Panc1 (cell line): ENCODE measurements around the gene DNMT3A. TPM values are rescaled to one million over a fixed set of nuclear protein-coding genes. Genes with fewer than 3 reads are reported as not detected.

ENCODE experiments used
- ATAC-seq: fragments of 200-7000 bp; cut with Tn5 transposase; 2 replicates; pipeline ENCODE4 v1.9.1; 2020; ENCODE audit warnings: mild to moderate bottlenecking, moderate library complexity
- BruUV-seq: library from RNA; stranded (reverse); fragments of 400-500 nt; replicated peaks from 2 replicates; lab custom pipeline; 2021; lab: Mats Ljungman, UMichigan
- CTCF ChIA-PET: fragments of 300-600 bp; sonication (Branson Sonifier 250); formaldehyde crosslinking; loops from one replicate; lab custom pipeline; 2022; ENCODE audit warnings: antibody characterized with exemption; lab: Charles Lee
- POLR2A ChIA-PET: fragments of 300-600 bp; sonication (Branson Sonifier 250); formaldehyde crosslinking; loops from one replicate; lab custom pipeline; 2022; ENCODE audit warnings: antibody characterized with exemption; lab: Charles Lee
- DNase-seq: peaks from one replicate; pipeline ENCODE4 v3.0.0-alpha.2; 2010; ENCODE audit warnings: low read depth, low spot score
- H3K27ac ChIP-seq: 2 replicates; pipeline ENCODE4 v1.5.1; 2011; ENCODE audit warnings: mild to moderate bottlenecking, low read length, inconsistent platforms
- H3K27me3 ChIP-seq: fragments of 200-500 bp; sonication (Bioruptor generic); 2 replicates; pipeline ENCODE4 v1.6.0; 2014; ENCODE audit warnings: low read length, inconsistent platforms; ENCODE audit not compliant: control insufficient read depth, insufficient read depth
- H3K36me3 ChIP-seq: fragments of 200-500 bp; sonication (Bioruptor generic); 2 replicates; pipeline ENCODE4 v1.5.1; 2014; ENCODE audit warnings: inconsistent platforms, mild to moderate bottlenecking, low read length, moderate library complexity; ENCODE audit not compliant: control insufficient read depth, insufficient read depth
- H3K4me1 ChIP-seq: 2 replicates; pipeline ENCODE4 v1.5.1; 2011; ENCODE audit warnings: inconsistent platforms, mild to moderate bottlenecking, low read length, moderate library complexity; ENCODE audit not compliant: control insufficient read depth, insufficient read depth
- H3K4me3 ChIP-seq, 2 experiments: 2 replicates each; pipeline ENCODE4 v1.5.1; 2011 to 2012; ENCODE audit warnings: low read depth in 2 of 2, low read length in 2 of 2, mild to moderate bottlenecking in 2 of 2, inconsistent platforms in 1 of 2, moderate library complexity in 1 of 2
- H3K9me3 ChIP-seq: fragments of 200-500 bp; sonication (Bioruptor generic); 2 replicates; pipeline ENCODE4 v1.5.1; 2014; ENCODE audit warnings: low read depth, mild to moderate bottlenecking, inconsistent platforms, low read length, moderate library complexity; ENCODE audit not compliant: control insufficient read depth, insufficient read depth
- CTCF ChIP-seq: fragments of 450-650 bp; IDR thresholded peaks from 2 replicates; pipeline ENCODE4 v1.5.1; 2017; ENCODE audit warnings: mild to moderate bottlenecking
- POLR2AphosphoS5 ChIP-seq: IDR thresholded peaks from 2 replicates; pipeline ENCODE4 v1.6.1; 2012; ENCODE audit warnings: mild to moderate bottlenecking, low read depth, low read length, moderate library complexity
- REST ChIP-seq, 2 experiments: IDR thresholded peaks; 2 replicates each; pipeline ENCODE4 v1.6.1; 2011 to 2012; ENCODE audit warnings: low read depth in 2 of 2, control low read depth in 1 of 2, low read length in 1 of 2, mild to moderate bottlenecking in 1 of 2, moderate library complexity in 1 of 2; ENCODE audit not compliant: insufficient read depth in 1 of 2
- SIN3A ChIP-seq: IDR thresholded peaks from 2 replicates; pipeline ENCODE4 v1.6.1; 2012; ENCODE audit warnings: low read depth, mild to moderate bottlenecking, low read length, moderate library complexity, borderline replicate concordance; ENCODE audit not compliant: insufficient read depth
- TCF7L2 ChIP-seq: IDR thresholded peaks from 2 replicates; pipeline ENCODE4 v1.6.1; 2011; ENCODE audit warnings: mild to moderate bottlenecking, low read depth, low read length, inconsistent platforms
- in situ Hi-C: cut with HindIII; loops from 2 replicates; pipeline ENCODE4 v1.10.0; 2016; ENCODE audit warnings: low sequenced_read_pairs, low pct_unique_long_range_greater_than_20kb
- intact Hi-C: fragments of 100-400 bp; cut with micrococcal nuclease; formaldehyde crosslinking; loops from one replicate; pipeline ENCODE4 v1.10.0; 2022; ENCODE audit not compliant: unreplicated experiment
- total RNA-seq: library from RNA; stranded (reverse); gene quantifications from one replicate; pipeline ENCODE4 v1.2.1, GENCODE V29; 2021; ENCODE audit not compliant: unreplicated experiment

Gene DNMT3A
- total RNA-seq, 1 experiment from 2014 or later: 29.3 TPM

GRCh38 chr2:25335971-25336370 lies 5.8 kb downstream of the DNMT3A start:
- ChIA-PET CTCF (no interaction called here), POLR2A (no interaction called here)
- H3K27ac ChIP-seq: no peak overlapping the region
- DNase-seq (no peak), ATAC-seq (no peak)
- in situ Hi-C loops: no loop called here
- no peak overlapping the region for H3K4me3 ChIP-seq
- H3K27me3 ChIP-seq: no peaks in the 10 kb centered on the region
- BruUV-seq: no TSS peak
- no peaks in the 10 kb centered on the region for H3K36me3 ChIP-seq
- no peaks in the 10 kb centered on the region for H3K9me3 ChIP-seq
- TF ChIP-seq TCF7L2: no peak
- TF ChIP-seq REST (IDR thresholded peaks at IDR 0.05; ENCODE audit: insufficient read depth in 1 of 2, low read depth in 2 of 2, low read length in 1 of 2): no peak
- TF ChIP-seq SIN3A: no peak
- no peaks in the 10 kb centered on the region for H3K4me1 ChIP-seq
- intact Hi-C loops: no loop called here

GRCh38 chr2:25335204-25335603 lies 6.5 kb downstream of the DNMT3A start:
- Histone ChIP-seq H3K9me3 (no peaks in the 10 kb centered on the region), H3K4me3 (no peak overlapping the region), H3K36me3 (no peaks in the 10 kb centered on the region), H3K27ac (no peak overlapping the region), H3K27me3 (no peaks in the 10 kb centered on the region), H3K4me1 (no peaks in the 10 kb centered on the region)
- CTCF ChIA-PET: no interaction called here
- DNase-seq (no peak), ATAC-seq (no peak)
- intact Hi-C loops (no loop called here), in situ Hi-C loops (no loop called here)
- TF ChIP-seq REST (IDR thresholded peaks at IDR 0.05; ENCODE audit: insufficient read depth in 1 of 2, low read depth in 2 of 2, low read length in 1 of 2): no peak
- no peak for TF ChIP-seq TCF7L2
- no peak for TF ChIP-seq SIN3A
- no peak for TF ChIP-seq POLR2AphosphoS5
- no peak for TF ChIP-seq CTCF
- POLR2A ChIA-PET: no interaction called here
- BruUV-seq: no TSS peak
